ENCODE measurements around the gene CYP1B1. TPM values are rescaled to one million over a fixed set of nuclear protein-coding genes. Genes with fewer than 3 reads are reported as not detected.

CYP1B1 gene
- total and polyA plus RNA-seq, 2 donors (not counting 1 experiment from before 2014, with no cell fraction given) = 43.2 to 94.1 TPM

- Histone ChIP-seq H3K27me3 (ENCODE audit: control insufficient read depth, insufficient read depth, low read length) (peaks cover 12% of the 10 kb centered on the region), H4K20me1 (ENCODE audit: control insufficient read depth, extremely low read depth, insufficient read depth, low read length) (no peaks in the 10 kb centered on the region), H3K4me2 (ENCODE audit: extremely low read depth, insufficient read depth, low read length) (peak overlapping the region; percentile 72), H3K36me3 (ENCODE audit: control insufficient read depth, insufficient read depth, low read length) (no peaks in the 10 kb centered on the region), H3K4me1 (ENCODE audit: control insufficient read depth, extremely low read depth, insufficient read depth, low read length) (peaks cover 3% of the 10 kb centered on the region), H2AFZ (ENCODE audit: low read length) (no peak overlapping the region), H3K79me2 (ENCODE audit: control insufficient read depth, insufficient read depth, low read length) (no peaks in the 10 kb centered on the region), H3K4me3 (replicated peaks in 1 of 4; ENCODE audit: control extremely low read depth in 1 of 4, insufficient read depth in 1 of 4, low read depth in 3 of 4, low read length in 4 of 4) (peak overlapping the region; percentile 5 to 67 (median 36)), H3K9ac (ENCODE audit: insufficient read depth, low read length) (peak overlapping the region; percentile 71), H3K27ac (ENCODE audit: insufficient read depth, low read length) (peak overlapping the region; percentile 77), H3K9me3 (ENCODE audit: control insufficient read depth, insufficient read depth, low read depth, low read length) (no peaks in the 10 kb centered on the region)
- TF ChIP-seq EZH2 (IDR thresholded peaks at IDR 0.05; ENCODE audit: low read length, missing control alignments) (no peak), CTCF (conservative IDR thresholded peaks at IDR 0.05 in 1 of 2, IDR thresholded peaks at IDR 0.05 in 1 of 2; ENCODE audit: low read depth in 1 of 2, low read length in 2 of 2) (no peak)
- DNase-seq (ENCODE audit: low read depth in 2 of 2) = no peak
Observed at GRCh38 chr2:38077431-38077769, 1.4 kb upstream of the CYP1B1 start.

GRCh38 chr2:38076710-38077430, 919 bp upstream of the CYP1B1 start:
- H3K4me1 ChIP-seq (ENCODE audit: control insufficient read depth, extremely low read depth, insufficient read depth, low read length) = peaks cover 3% of the 10 kb centered on the region
- no peaks in the 10 kb centered on the region for H3K36me3 ChIP-seq (ENCODE audit: control insufficient read depth, insufficient read depth, low read length)
- no peaks in the 10 kb centered on the region for H3K9me3 ChIP-seq (ENCODE audit: control insufficient read depth, insufficient read depth, low read depth, low read length)
- H4K20me1 ChIP-seq (ENCODE audit: control insufficient read depth, extremely low read depth, insufficient read depth, low read length) = no peaks in the 10 kb centered on the region
- no peak for TF ChIP-seq EZH2 (IDR thresholded peaks at IDR 0.05; ENCODE audit: low read length, missing control alignments)
- peak; percentile 8 to 37 for TF ChIP-seq CTCF (conservative IDR thresholded peaks at IDR 0.05 in 1 of 2, IDR thresholded peaks at IDR 0.05 in 1 of 2; ENCODE audit: low read depth in 1 of 2, low read length in 2 of 2)
- peak overlapping the region; percentile 72 for H3K4me2 ChIP-seq (ENCODE audit: extremely low read depth, insufficient read depth, low read length)
- peak overlapping the region; percentile 77 for H3K27ac ChIP-seq (ENCODE audit: insufficient read depth, low read length)
- DNase-seq (ENCODE audit: low read depth in 2 of 2) = peak; percentile 92
- peaks cover 12% of the 10 kb centered on the region for H3K27me3 ChIP-seq (ENCODE audit: control insufficient read depth, insufficient read depth, low read length)
- no peak overlapping the region for H2AFZ ChIP-seq (ENCODE audit: low read length)
- H3K79me2 ChIP-seq (ENCODE audit: control insufficient read depth, insufficient read depth, low read length) = no peaks in the 10 kb centered on the region
- H3K4me3 ChIP-seq (replicated peaks in 1 of 4; ENCODE audit: control extremely low read depth in 1 of 4, insufficient read depth in 1 of 4, low read depth in 3 of 4, low read length in 4 of 4) = peak overlapping the region; percentile 35 to 67 (median 44)
- peak overlapping the region; percentile 71 for H3K9ac ChIP-seq (ENCODE audit: insufficient read depth, low read length)

- DNase-seq (ENCODE audit: low read depth in 2 of 2) = peak; percentile 82 to 89
- H3K9me3 ChIP-seq (ENCODE audit: control insufficient read depth, insufficient read depth, low read depth, low read length) = no peaks in the 10 kb centered on the region
- H4K20me1 ChIP-seq (ENCODE audit: control insufficient read depth, extremely low read depth, insufficient read depth, low read length) = no peaks in the 10 kb centered on the region
- H3K79me2 ChIP-seq (ENCODE audit: control insufficient read depth, insufficient read depth, low read length) = no peaks in the 10 kb centered on the region
- peak overlapping the region; percentile 63 for H3K9ac ChIP-seq (ENCODE audit: insufficient read depth, low read length)
- no peaks in the 10 kb centered on the region for H3K36me3 ChIP-seq (ENCODE audit: control insufficient read depth, insufficient read depth, low read length)
- H3K27ac ChIP-seq (ENCODE audit: insufficient read depth, low read length) = peak overlapping the region; percentile 70
- H3K4me1 ChIP-seq (ENCODE audit: control insufficient read depth, extremely low read depth, insufficient read depth, low read length) = peaks cover 3% of the 10 kb centered on the region
- H2AFZ ChIP-seq (ENCODE audit: low read length) = no peak overlapping the region
- H3K27me3 ChIP-seq (ENCODE audit: control insufficient read depth, insufficient read depth, low read length) = peaks cover 12% of the 10 kb centered on the region
- peak overlapping the region; percentile 34 for H3K4me2 ChIP-seq (ENCODE audit: extremely low read depth, insufficient read depth, low read length)
- peak overlapping the region; percentile 37 to 67 (median 51) for H3K4me3 ChIP-seq (replicated peaks in 1 of 4; ENCODE audit: control extremely low read depth in 1 of 4, insufficient read depth in 1 of 4, low read depth in 3 of 4, low read length in 4 of 4)
- TF ChIP-seq EZH2 (IDR thresholded peaks at IDR 0.05; ENCODE audit: low read length, missing control alignments) (no peak), CTCF (conservative IDR thresholded peaks at IDR 0.05 in 1 of 2, IDR thresholded peaks at IDR 0.05 in 1 of 2; ENCODE audit: low read depth in 1 of 2, low read length in 2 of 2) (peak; percentile 24 to 29)
Observed at GRCh38 chr2:38076152-38076709, 280 bp upstream of the CYP1B1 start.
